ENCODE measurements around the gene MYCN. TPM values are rescaled to one million over a fixed set of nuclear protein-coding genes. Genes with fewer than 3 reads are reported as not detected.

MYCN gene
- total and polyA plus RNA-seq, 2 donors (not counting 3 experiments of a cell fraction or from before 2014, with no cell fraction given) = 0.47 to 6.8 TPM

DNA sequence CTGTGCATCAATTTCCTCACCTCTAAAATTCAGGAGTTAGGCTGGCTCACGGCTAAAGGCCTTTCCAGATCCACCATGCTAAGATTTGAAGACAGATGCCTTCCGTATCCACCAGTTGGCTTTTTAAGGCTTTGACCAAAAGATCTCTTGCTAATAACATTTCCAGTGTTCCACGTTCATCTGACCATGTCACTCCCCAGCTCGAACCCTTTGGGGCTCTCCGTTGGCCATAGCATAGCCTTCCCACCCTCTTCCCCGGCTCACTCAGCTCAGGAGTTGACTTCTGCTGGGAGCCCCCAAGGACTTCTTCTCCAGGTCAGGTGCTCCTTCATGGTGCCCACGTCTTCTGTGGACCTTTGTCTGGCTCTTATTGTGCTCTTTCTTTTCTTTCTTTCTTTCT is 53.3 kb downstream of the MYCN start:
- no peak for TF ChIP-seq GATA2 (IDR thresholded peaks at IDR 0.05; ENCODE audit: insufficient read depth, insufficient read length, low read depth, low read length)
- TF ChIP-seq POLR2AphosphoS5 (IDR thresholded peaks at IDR 0.05; ENCODE audit: insufficient read depth, low read depth, low read length) = no peak
- TF ChIP-seq, protein P1, sequence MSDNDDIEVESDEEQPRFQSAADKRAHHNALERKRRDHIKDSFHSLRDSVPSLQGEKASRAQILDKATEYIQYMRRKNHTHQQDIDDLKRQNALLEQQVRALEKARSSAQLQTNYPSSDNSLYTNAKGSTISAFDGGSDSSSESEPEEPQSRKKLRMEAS (IDR thresholded peaks at IDR 0.05; ENCODE audit: insufficient read depth, insufficient read length) = no peak
- no peak for TF ChIP-seq FOS (IDR thresholded peaks at IDR 0.05; ENCODE audit: borderline replicate concordance, insufficient read depth, low read length)
- TF ChIP-seq EZH2 (IDR thresholded peaks at IDR 0.05; ENCODE audit: borderline replicate concordance, low read depth, low read length, severe bottlenecking) = no peak
- no peak for TF ChIP-seq JUN (IDR thresholded peaks at IDR 0.05; ENCODE audit: borderline replicate concordance, insufficient read depth, insufficient read length, low read depth)
- TF ChIP-seq, protein P2, sequence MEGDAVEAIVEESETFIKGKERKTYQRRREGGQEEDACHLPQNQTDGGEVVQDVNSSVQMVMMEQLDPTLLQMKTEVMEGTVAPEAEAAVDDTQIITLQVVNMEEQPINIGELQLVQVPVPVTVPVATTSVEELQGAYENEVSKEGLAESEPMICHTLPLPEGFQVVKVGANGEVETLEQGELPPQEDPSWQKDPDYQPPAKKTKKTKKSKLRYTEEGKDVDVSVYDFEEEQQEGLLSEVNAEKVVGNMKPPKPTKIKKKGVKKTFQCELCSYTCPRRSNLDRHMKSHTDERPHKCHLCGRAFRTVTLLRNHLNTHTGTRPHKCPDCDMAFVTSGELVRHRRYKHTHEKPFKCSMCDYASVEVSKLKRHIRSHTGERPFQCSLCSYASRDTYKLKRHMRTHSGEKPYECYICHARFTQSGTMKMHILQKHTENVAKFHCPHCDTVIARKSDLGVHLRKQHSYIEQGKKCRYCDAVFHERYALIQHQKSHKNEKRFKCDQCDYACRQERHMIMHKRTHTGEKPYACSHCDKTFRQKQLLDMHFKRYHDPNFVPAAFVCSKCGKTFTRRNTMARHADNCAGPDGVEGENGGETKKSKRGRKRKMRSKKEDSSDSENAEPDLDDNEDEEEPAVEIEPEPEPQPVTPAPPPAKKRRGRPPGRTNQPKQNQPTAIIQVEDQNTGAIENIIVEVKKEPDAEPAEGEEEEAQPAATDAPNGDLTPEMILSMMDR (IDR thresholded peaks at IDR 0.05; ENCODE audit: extremely low read depth in 1 of 2, insufficient read depth in 1 of 2, low read depth in 1 of 2, low read length in 2 of 2) = no peak
- ChIA-PET CTCF (no interaction called here), POLR2A (no interaction called here)
- BruUV-seq (replicated peaks) = no TSS peak
- DNase-seq (ENCODE audit: low read depth, low spot score) = no peak
- Histone ChIP-seq H3K27me3 (ENCODE audit: control insufficient read depth in 2 of 2, insufficient read depth in 2 of 2, low read length in 2 of 2) (no peaks in the 10 kb centered on the region), H3K4me1 (ENCODE audit: control insufficient read depth, extremely low read depth, insufficient read depth, low read length) (no peaks in the 10 kb centered on the region), H4K20me1 (replicated peaks; ENCODE audit: control insufficient read depth, extremely low read depth, insufficient read depth, low read length) (no peaks in the 10 kb centered on the region), H3K36me3 (ENCODE audit: control insufficient read depth in 2 of 2, extremely low read depth in 1 of 2, insufficient read depth in 2 of 2, low read length in 2 of 2) (no peaks in the 10 kb centered on the region), H2AFZ (ENCODE audit: low read depth, low read length) (no peak overlapping the region), H3K79me2 (ENCODE audit: control insufficient read depth, insufficient read depth, low read length) (no peaks in the 10 kb centered on the region), H3K4me2 (ENCODE audit: insufficient read depth, low read length) (no peak overlapping the region), H3K9ac (replicated peaks; ENCODE audit: extremely low read depth, insufficient read depth, low read length) (no peak overlapping the region), H3K4me3 (replicated peaks in 1 of 3; ENCODE audit: insufficient read depth in 1 of 3, low read depth in 1 of 3, low read length in 3 of 3) (no peak overlapping the region), H3K9me1 (replicated peaks; ENCODE audit: control insufficient read depth, extremely low read depth, insufficient read depth, low read length) (no peaks in the 10 kb centered on the region), H3K9me3 (replicated peaks; ENCODE audit: control insufficient read depth, insufficient read depth, low read length) (no peaks in the 10 kb centered on the region), H3K27ac (ENCODE audit: insufficient read depth, low read depth, low read length) (no peak overlapping the region)
- dilution Hi-C loops (cut with MboI; ENCODE audit: extremely low pct_ligation_motif_present, low sequenced_read_pairs) (no loop called here), intact Hi-C loops (cut with micrococcal nuclease) (no loop called here)
- FAIRE-seq = no peak

Data from endothelial cell of umbilical vein (primary cell).